ENCODE data around the gene NR1H2. TPM values are rescaled to one million over a fixed set of nuclear protein-coding genes. Genes with fewer than 3 reads are reported as not detected.

The NR1H2 gene
- polyA plus RNA-seq, 3 donors: 77.1 to 111 (median 78.9) TPM

GRCh38 chr19:50418176-50419021 is 42.1 kb downstream of the NR1H2 start, which contains the start of gene SPIB:
Gene SPIB, plus strand, starts transcription at chr19:50418938. Its CDS starts 25 bp downstream, at chr19:50418963.
- 39% methylated on average over 24 of the region's 34 CpGs for WGBS (ENCODE audit: insufficient coverage)
- H3K9ac ChIP-seq (ENCODE audit: insufficient read depth, low read length, poor library complexity, severe bottlenecking): peak within 1 kb of the TSS; percentile 12
- H3K27me3 ChIP-seq (ENCODE audit: control insufficient read depth in 2 of 2, insufficient read depth in 2 of 2, low read length in 2 of 2): peaks cover 5 to 21% of the 10 kb centered on the region in 2 donors
- H3K79me2 ChIP-seq (ENCODE audit: insufficient read depth, low read length): no peaks in the 10 kb centered on the region
- H3K4me1 Mint-ChIP-seq: peaks cover 34% of the 10 kb centered on the region
- H3K36me3 Mint-ChIP-seq: peaks cover 5 to 8% of the 10 kb centered on the region in 2 donors
- H3K27ac Mint-ChIP-seq: peak within 1 kb of the TSS in 3 of 7 donors; percentile 7 to 79 (median 58)
- peaks cover 0 to 5% (median 2%) of the 10 kb centered on the region in 7 donors for H3K9me3 Mint-ChIP-seq
- H4K20me1 ChIP-seq (ENCODE audit: insufficient read depth, low read length): no peaks in the 10 kb centered on the region
- peaks cover 26 to 29% (median 27%) of the 10 kb centered on the region in 3 donors for H3K27me3 Mint-ChIP-seq (ENCODE audit: low read depth in 3 of 3)
- TF ChIP-seq CTCF (IDR thresholded peaks at IDR 0.05): no peak
- no peaks in the 10 kb centered on the region for H3K36me3 ChIP-seq (replicated peaks in 1 of 2; ENCODE audit: control insufficient read depth in 1 of 2, insufficient read depth in 2 of 2, low read length in 2 of 2)
- no peak within 1 kb of the TSS for H3K27ac ChIP-seq (ENCODE audit: low read depth in 1 of 2, low read length in 2 of 2)
- H2AFZ ChIP-seq (ENCODE audit: insufficient read depth, low read depth, low read length, poor library complexity, severe bottlenecking): no peak within 1 kb of the TSS
- peaks cover 41 to 51% of the 10 kb centered on the region in 2 donors for H3K4me1 ChIP-seq (ENCODE audit: control insufficient read depth in 1 of 2, insufficient read depth in 2 of 2, low read length in 2 of 2)
- H3K4me2 ChIP-seq (replicated peaks; ENCODE audit: extremely low read depth, low read length, poor library complexity, severe bottlenecking): peak within 1 kb of the TSS; percentile 25
- peak in 1 of 3 donors; percentile 23 for DNase-seq
- no peaks in the 10 kb centered on the region for H3K9me3 ChIP-seq (replicated peaks in 1 of 2; ENCODE audit: control insufficient read depth in 1 of 2, insufficient read depth in 1 of 2, low read length in 2 of 2)
- intact Hi-C loops (cut with micrococcal nuclease): loop anchor here in 1 of 2 donors (5.0 kb wide), 1 partner anchor 41 kb away; the partner anchor contains the start of gene NR1H2
- H3K4me3 Mint-ChIP-seq: peak within 1 kb of the TSS; percentile 76 to 84
- peak within 1 kb of the TSS in 1 of 3 experiments; percentile 30 for H3K4me3 ChIP-seq (replicated peaks in 1 of 3; ENCODE audit: low read depth in 2 of 3, low read length in 3 of 3)

GRCh38 chr19:50419022-50419579 is 42.8 kb downstream of the NR1H2 start:
- no peak overlapping the region for H3K27ac ChIP-seq (ENCODE audit: low read depth in 1 of 2, low read length in 2 of 2)
- peak in 1 of 3 donors; percentile 3 for DNase-seq
- H3K36me3 Mint-ChIP-seq: peaks cover 0 to 8% of the 10 kb centered on the region in 2 donors
- intact Hi-C loops (cut with micrococcal nuclease): loop anchor here in 1 of 2 donors (5.0 kb wide), 1 partner anchor 42 kb away; the partner anchor contains the start of gene NR1H2
- no peaks in the 10 kb centered on the region for H3K79me2 ChIP-seq (ENCODE audit: insufficient read depth, low read length)
- no peaks in the 10 kb centered on the region for H3K9me3 ChIP-seq (replicated peaks in 1 of 2; ENCODE audit: control insufficient read depth in 1 of 2, insufficient read depth in 1 of 2, low read length in 2 of 2)
- TF ChIP-seq CTCF (IDR thresholded peaks at IDR 0.05): no peak
- H3K9me3 Mint-ChIP-seq: peaks cover 0 to 5% (median 2%) of the 10 kb centered on the region in 7 donors
- H3K4me1 Mint-ChIP-seq: peaks cover 34% of the 10 kb centered on the region
- H3K4me1 ChIP-seq (ENCODE audit: control insufficient read depth in 1 of 2, insufficient read depth in 2 of 2, low read length in 2 of 2): peaks cover 41 to 51% of the 10 kb centered on the region in 2 donors
- peaks cover 26 to 29% (median 27%) of the 10 kb centered on the region in 3 donors for H3K27me3 Mint-ChIP-seq (ENCODE audit: low read depth in 3 of 3)
- peak overlapping the region in 1 of 3 experiments; percentile 30 for H3K4me3 ChIP-seq (replicated peaks in 1 of 3; ENCODE audit: low read depth in 2 of 3, low read length in 3 of 3)
- H3K4me2 ChIP-seq (replicated peaks; ENCODE audit: extremely low read depth, low read length, poor library complexity, severe bottlenecking): peak overlapping the region; percentile 25
- H3K36me3 ChIP-seq (replicated peaks in 1 of 2; ENCODE audit: control insufficient read depth in 1 of 2, insufficient read depth in 2 of 2, low read length in 2 of 2): no peaks in the 10 kb centered on the region
- peaks cover 5 to 21% of the 10 kb centered on the region in 2 donors for H3K27me3 ChIP-seq (ENCODE audit: control insufficient read depth in 2 of 2, insufficient read depth in 2 of 2, low read length in 2 of 2)
- peak overlapping the region in 2 of 7 donors; percentile 7 to 79 for H3K27ac Mint-ChIP-seq
- peak overlapping the region; percentile 76 to 84 for H3K4me3 Mint-ChIP-seq
- 19% methylated on average over 12 of the region's 14 CpGs for WGBS (ENCODE audit: insufficient coverage)
- no peaks in the 10 kb centered on the region for H4K20me1 ChIP-seq (ENCODE audit: insufficient read depth, low read length)
- H2AFZ ChIP-seq (ENCODE audit: insufficient read depth, low read depth, low read length, poor library complexity, severe bottlenecking): no peak overlapping the region
- peak overlapping the region; percentile 12 for H3K9ac ChIP-seq (ENCODE audit: insufficient read depth, low read length, poor library complexity, severe bottlenecking)

Measured in CD14-positive monocyte (primary cell).